ENCODE data around the gene RAB24. TPM values are rescaled to one million over a fixed set of nuclear protein-coding genes. Genes with fewer than 3 reads are reported as not detected.

RAB24 gene
- total and polyA plus RNA-seq, 3 donors from 2014 or later = 19.2 to 29.4 (median 25.5) TPM

GRCh38 chr5:177296581-177296980 lies 6.9 kb downstream of the RAB24 start:
- H3K4me1 ChIP-seq = peaks cover 3% of the 10 kb centered on the region
- H3K27ac ChIP-seq = no peak overlapping the region
- no peak overlapping the region for H3K4me3 ChIP-seq
- 49 to 55% methylated on average over 4 of the region's 4 CpGs for WGBS, 2 donors
- H3K9me3 ChIP-seq = no peaks in the 10 kb centered on the region
- H3K36me3 ChIP-seq (ENCODE audit: low read depth, missing control alignments) = no peaks in the 10 kb centered on the region
- TF ChIP-seq POLR2A (IDR thresholded peaks at IDR 0.05) (no peak), CTCF (IDR thresholded peaks at IDR 0.05) (no peak)
- intact Hi-C loops (cut with DNase I; ENCODE audit: low total_unique reads) = no loop called here
- H3K27me3 ChIP-seq = no peaks in the 10 kb centered on the region
- no peak for DNase-seq

- Histone ChIP-seq H3K4me1 (peaks cover 3% of the 10 kb centered on the region), H3K27ac (no peak overlapping the region), H3K27me3 (no peaks in the 10 kb centered on the region), H3K4me3 (no peak overlapping the region), H3K9me3 (no peaks in the 10 kb centered on the region), H3K36me3 (ENCODE audit: low read depth, missing control alignments) (no peaks in the 10 kb centered on the region)
- no peak for DNase-seq
- intact Hi-C loops (cut with DNase I; ENCODE audit: low total_unique reads) = no loop called here
- TF ChIP-seq POLR2A (IDR thresholded peaks at IDR 0.05) (no peak), CTCF (IDR thresholded peaks at IDR 0.05) (no peak)
- WGBS, 2 donors = 85 to 91% methylated on average over 9 of the region's 9 CpGs
These were observed 7.6 kb downstream of the RAB24 start for GRCh38 chr5:177295924-177296323.

GRCh38 chr5:177294632-177295031 lies 8.9 kb downstream of the RAB24 start:
- Histone ChIP-seq H3K36me3 (ENCODE audit: low read depth, missing control alignments) (no peaks in the 10 kb centered on the region), H3K27ac (no peak overlapping the region), H3K4me1 (no peaks in the 10 kb centered on the region), H3K27me3 (no peaks in the 10 kb centered on the region), H3K4me3 (no peak overlapping the region), H3K9me3 (no peaks in the 10 kb centered on the region)
- TF ChIP-seq CTCF (IDR thresholded peaks at IDR 0.05) = no peak
- no peak for TF ChIP-seq POLR2A (IDR thresholded peaks at IDR 0.05)
- intact Hi-C loops (cut with DNase I; ENCODE audit: low total_unique reads) = no loop called here
- 89 to 92% methylated on average over 3 of the region's 3 CpGs for WGBS, 2 donors
- DNase-seq = no peak

GRCh38 chr5:177293819-177294581 lies 9.5 kb downstream of the RAB24 start:
- intact Hi-C loops (cut with DNase I; ENCODE audit: low total_unique reads) = no loop called here
- Histone ChIP-seq H3K27ac (no peak overlapping the region), H3K36me3 (ENCODE audit: low read depth, missing control alignments) (no peaks in the 10 kb centered on the region), H3K27me3 (no peaks in the 10 kb centered on the region), H3K9me3 (no peaks in the 10 kb centered on the region), H3K4me3 (no peak overlapping the region), H3K4me1 (no peaks in the 10 kb centered on the region)
- 89 to 90% methylated on average over 9 to 12 of the region's 12 CpGs for WGBS, 2 donors
- no peak for DNase-seq
- TF ChIP-seq CTCF (IDR thresholded peaks at IDR 0.05) = no peak
- no peak for TF ChIP-seq POLR2A (IDR thresholded peaks at IDR 0.05)

GRCh38 chr5:177291735-177292134 lies 11.8 kb downstream of the RAB24 start:
- Histone ChIP-seq H3K9me3 (no peaks in the 10 kb centered on the region), H3K4me3 (no peak overlapping the region), H3K27me3 (no peaks in the 10 kb centered on the region), H3K4me1 (no peaks in the 10 kb centered on the region), H3K36me3 (ENCODE audit: low read depth, missing control alignments) (no peaks in the 10 kb centered on the region), H3K27ac (no peak overlapping the region)
- intact Hi-C loops (cut with DNase I; ENCODE audit: low total_unique reads) = no loop called here
- TF ChIP-seq POLR2A (IDR thresholded peaks at IDR 0.05) (no peak), CTCF (IDR thresholded peaks at IDR 0.05) (no peak)
- DNase-seq = no peak
- WGBS, 2 donors = 96% methylated on average over 7 of the region's 7 CpGs
